ENCODE results near the gene SSC5D.

DNA sequence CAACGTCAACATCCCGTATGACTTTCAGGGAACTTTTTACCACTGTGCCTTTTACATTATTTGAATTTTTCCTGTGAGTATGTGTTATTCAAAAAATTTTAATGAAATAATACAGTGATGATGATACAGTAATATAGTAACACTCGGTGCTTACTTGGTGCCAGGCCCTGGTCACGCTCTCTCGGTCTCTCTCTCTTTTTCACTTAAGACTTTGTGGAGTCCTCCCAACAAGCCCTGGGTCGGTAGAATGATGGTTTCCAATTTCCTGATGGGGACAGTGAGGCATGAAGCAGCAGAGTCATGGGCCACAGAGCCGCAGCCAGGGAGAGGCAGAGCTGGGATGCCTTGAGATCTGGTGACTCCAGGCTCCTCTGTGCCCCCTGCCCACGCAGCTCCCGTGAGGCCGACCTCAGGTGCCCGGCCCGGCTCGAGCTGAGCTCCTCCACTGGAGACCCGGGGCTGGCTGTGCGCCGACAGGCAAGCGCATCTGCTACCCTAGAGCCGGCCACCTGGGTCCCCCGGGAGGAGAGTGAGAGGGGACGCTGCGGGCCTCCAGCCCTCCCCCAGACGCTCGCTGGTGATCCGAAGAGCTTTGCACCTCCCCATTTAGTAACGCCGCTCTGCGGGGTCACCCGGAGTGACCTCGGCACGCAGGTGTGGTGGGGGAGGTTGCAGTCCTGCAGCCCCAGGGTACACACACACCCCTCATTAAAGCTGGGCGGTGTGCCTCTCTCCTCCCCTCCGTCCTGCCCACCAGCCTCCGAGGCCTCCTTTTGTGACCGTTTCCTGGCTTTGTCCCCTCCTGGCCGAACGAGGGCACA lies 61.5 kb downstream of the SSC5D start:
- TF ChIP-seq, protein P1, sequence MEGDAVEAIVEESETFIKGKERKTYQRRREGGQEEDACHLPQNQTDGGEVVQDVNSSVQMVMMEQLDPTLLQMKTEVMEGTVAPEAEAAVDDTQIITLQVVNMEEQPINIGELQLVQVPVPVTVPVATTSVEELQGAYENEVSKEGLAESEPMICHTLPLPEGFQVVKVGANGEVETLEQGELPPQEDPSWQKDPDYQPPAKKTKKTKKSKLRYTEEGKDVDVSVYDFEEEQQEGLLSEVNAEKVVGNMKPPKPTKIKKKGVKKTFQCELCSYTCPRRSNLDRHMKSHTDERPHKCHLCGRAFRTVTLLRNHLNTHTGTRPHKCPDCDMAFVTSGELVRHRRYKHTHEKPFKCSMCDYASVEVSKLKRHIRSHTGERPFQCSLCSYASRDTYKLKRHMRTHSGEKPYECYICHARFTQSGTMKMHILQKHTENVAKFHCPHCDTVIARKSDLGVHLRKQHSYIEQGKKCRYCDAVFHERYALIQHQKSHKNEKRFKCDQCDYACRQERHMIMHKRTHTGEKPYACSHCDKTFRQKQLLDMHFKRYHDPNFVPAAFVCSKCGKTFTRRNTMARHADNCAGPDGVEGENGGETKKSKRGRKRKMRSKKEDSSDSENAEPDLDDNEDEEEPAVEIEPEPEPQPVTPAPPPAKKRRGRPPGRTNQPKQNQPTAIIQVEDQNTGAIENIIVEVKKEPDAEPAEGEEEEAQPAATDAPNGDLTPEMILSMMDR (IDR thresholded peaks at IDR 0.05 in 2 of 3, conservative IDR thresholded peaks at IDR 0.05 in 1 of 3; ENCODE audit: borderline replicate concordance in 1 of 3, insufficient read depth in 1 of 3, low read depth in 2 of 3, low read length in 2 of 3), result peak in 2 of 3 experiments; percentile 19 to 27; a peak in 3 of 6 replicates
- TF ChIP-seq, protein P2, sequence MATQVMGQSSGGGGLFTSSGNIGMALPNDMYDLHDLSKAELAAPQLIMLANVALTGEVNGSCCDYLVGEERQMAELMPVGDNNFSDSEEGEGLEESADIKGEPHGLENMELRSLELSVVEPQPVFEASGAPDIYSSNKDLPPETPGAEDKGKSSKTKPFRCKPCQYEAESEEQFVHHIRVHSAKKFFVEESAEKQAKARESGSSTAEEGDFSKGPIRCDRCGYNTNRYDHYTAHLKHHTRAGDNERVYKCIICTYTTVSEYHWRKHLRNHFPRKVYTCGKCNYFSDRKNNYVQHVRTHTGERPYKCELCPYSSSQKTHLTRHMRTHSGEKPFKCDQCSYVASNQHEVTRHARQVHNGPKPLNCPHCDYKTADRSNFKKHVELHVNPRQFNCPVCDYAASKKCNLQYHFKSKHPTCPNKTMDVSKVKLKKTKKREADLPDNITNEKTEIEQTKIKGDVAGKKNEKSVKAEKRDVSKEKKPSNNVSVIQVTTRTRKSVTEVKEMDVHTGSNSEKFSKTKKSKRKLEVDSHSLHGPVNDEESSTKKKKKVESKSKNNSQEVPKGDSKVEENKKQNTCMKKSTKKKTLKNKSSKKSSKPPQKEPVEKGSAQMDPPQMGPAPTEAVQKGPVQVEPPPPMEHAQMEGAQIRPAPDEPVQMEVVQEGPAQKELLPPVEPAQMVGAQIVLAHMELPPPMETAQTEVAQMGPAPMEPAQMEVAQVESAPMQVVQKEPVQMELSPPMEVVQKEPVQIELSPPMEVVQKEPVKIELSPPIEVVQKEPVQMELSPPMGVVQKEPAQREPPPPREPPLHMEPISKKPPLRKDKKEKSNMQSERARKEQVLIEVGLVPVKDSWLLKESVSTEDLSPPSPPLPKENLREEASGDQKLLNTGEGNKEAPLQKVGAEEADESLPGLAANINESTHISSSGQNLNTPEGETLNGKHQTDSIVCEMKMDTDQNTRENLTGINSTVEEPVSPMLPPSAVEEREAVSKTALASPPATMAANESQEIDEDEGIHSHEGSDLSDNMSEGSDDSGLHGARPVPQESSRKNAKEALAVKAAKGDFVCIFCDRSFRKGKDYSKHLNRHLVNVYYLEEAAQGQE (IDR thresholded peaks at IDR 0.05; ENCODE audit: low read depth), result no peak
- TF ChIP-seq POLR2AphosphoS5 (IDR thresholded peaks at IDR 0.05; ENCODE audit: low read depth, low read length) (no peak; the same call in 1 of the 2 replicates), EZH2phosphoT487 (IDR thresholded peaks at IDR 0.05; ENCODE audit: borderline replicate concordance) (no peak), POLR2A (IDR thresholded peaks at IDR 0.05; ENCODE audit: borderline replicate concordance, extremely low read depth, insufficient read depth, insufficient read length) (no peak)
- TF ChIP-seq, protein P3, sequence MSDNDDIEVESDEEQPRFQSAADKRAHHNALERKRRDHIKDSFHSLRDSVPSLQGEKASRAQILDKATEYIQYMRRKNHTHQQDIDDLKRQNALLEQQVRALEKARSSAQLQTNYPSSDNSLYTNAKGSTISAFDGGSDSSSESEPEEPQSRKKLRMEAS (IDR thresholded peaks at IDR 0.05), result no peak; the same call in 1 of the 2 replicates
